HL-60/S4 treated with phorbol 12-myristate 13-acetate at 8.2 ng/mL for 4 days and 3 days (cell line): Measurements from ENCODE around the gene JRKL.
"Not testable (repeated sequence)": the region's sequence is repeated elsewhere in the genome, so short reads cannot be mapped to it uniquely, and the experiment has no call there.

ENCODE experiments used
- in situ Hi-C: fragments of 300-500 bp; cut with MboI; formaldehyde crosslinking; loops from 2 replicates; pipeline ENCODE4 v1.15.0; 2022; ENCODE audit warnings: low sequenced_read_pairs

JRKL gene

GRCh38 chr11:96393753-96394348 lies 4.0 kb downstream of the JRKL start:
- in situ Hi-C loops, result loop anchor here (25.0 kb wide), 1 partner anchor 557 kb away; no protein-coding TSS in a partner anchor

GRCh38 chr11:96394773-96395172 lies 5.0 kb downstream of the JRKL start:
- in situ Hi-C loops, result loop anchor here (25.0 kb wide), 1 partner anchor 557 kb away; no protein-coding TSS in a partner anchor

GRCh38 chr11:96396637-96397036 lies 6.8 kb downstream of the JRKL start:
- in situ Hi-C loops, result loop anchor here (25.0 kb wide), 1 partner anchor 559 kb away; no protein-coding TSS in a partner anchor

- in situ Hi-C loops, result loop anchor here (25.0 kb wide), 1 partner anchor 561 kb away; no protein-coding TSS in a partner anchor
Observed at GRCh38 chr11:96397863-96398262, 8.1 kb downstream of the JRKL start.

- in situ Hi-C loops, result loop anchor here (25.0 kb wide), 1 partner anchor 1788 kb away; no protein-coding TSS in a partner anchor
Observed at GRCh38 chr11:96400697-96401096, 10.9 kb downstream of the JRKL start.

GRCh38 chr11:96411412-96411811 lies 21.6 kb downstream of the JRKL start:
- in situ Hi-C loops, result loop anchor here (25.0 kb wide), 1 partner anchor 1799 kb away; no protein-coding TSS in a partner anchor

- in situ Hi-C loops, result loop anchor here (25.0 kb wide), 1 partner anchor 1801 kb away; no protein-coding TSS in a partner anchor
Observed at GRCh38 chr11:96412761-96413381, 23.1 kb downstream of the JRKL start.

- in situ Hi-C loops, result loop anchor here (25.0 kb wide), 1 partner anchor 1801 kb away; no protein-coding TSS in a partner anchor
Observed at GRCh38 chr11:96413408-96413807, 23.6 kb downstream of the JRKL start.

GRCh38 chr11:96424693-96425092 lies 34.9 kb downstream of the JRKL start:
- in situ Hi-C loops, result loop anchor here (25.0 kb wide), 1 partner anchor 1812 kb away; no protein-coding TSS in a partner anchor

GRCh38 chr11:96430668-96431067 lies 40.9 kb downstream of the JRKL start:
- in situ Hi-C loops, result no loop called here

- in situ Hi-C loops, result not testable (repeated sequence)
Observed at GRCh38 chr11:96432654-96433053, 42.8 kb downstream of the JRKL start.
